IMR-90 (cell line): Measurements from ENCODE around the gene NPHP4.

ENCODE experiments used
- CHD1 ChIP-seq: IDR thresholded peaks from 2 replicates; pipeline ENCODE4 v1.6.1; 2012; ENCODE audit warnings: low read depth, low read length, improper control_type of control experiment
- CTCF ChIP-seq: conservative IDR thresholded peaks from 2 replicates; pipeline ENCODE4 v1.5.1; 2012; ENCODE audit warnings: mild to moderate bottlenecking, low read depth, low read length, improper control_type of control experiment
- ELK1 ChIP-seq: fragments of 150-350 bp; IDR thresholded peaks from 2 replicates; pipeline ENCODE4 v1.6.1; 2016; ENCODE audit warnings: low read depth, mild to moderate bottlenecking, low read length, moderate library complexity, borderline replicate concordance
- FOS ChIP-seq: fragments of 150-350 bp; IDR thresholded peaks from 2 replicates; pipeline ENCODE4 v1.6.1; 2016; ENCODE audit warnings: low read depth, low read length
- MAFK ChIP-seq: IDR thresholded peaks from 2 replicates; pipeline ENCODE4 v1.6.1; 2012; ENCODE audit warnings: low read depth, low read length, improper control_type of control experiment
- MXI1 ChIP-seq: IDR thresholded peaks from 2 replicates; pipeline ENCODE4 v1.6.1; 2012; ENCODE audit warnings: low read depth, mild to moderate bottlenecking, low read length, moderate library complexity, borderline replicate concordance
- POLR2A ChIP-seq: IDR thresholded peaks from 2 replicates; pipeline ENCODE4 v1.6.1; 2012; ENCODE audit warnings: mild to moderate bottlenecking, low read depth, low read length
- RAD21 ChIP-seq: IDR thresholded peaks from 2 replicates; pipeline ENCODE4 v1.6.1; 2012; ENCODE audit warnings: low read length, improper control_type of control experiment
- RCOR1 ChIP-seq: IDR thresholded peaks from 2 replicates; pipeline ENCODE4 v1.6.1; 2012; ENCODE audit warnings: mild to moderate bottlenecking, low read length, improper control_type of control experiment; ENCODE audit not compliant: insufficient replicate concordance
- RFX5 ChIP-seq: IDR thresholded peaks from 2 replicates; pipeline ENCODE4 v1.8.0; 2012; ENCODE audit warnings: low read depth, mild to moderate bottlenecking, low read length, moderate library complexity
- USF2 ChIP-seq: fragments of 150-350 bp; IDR thresholded peaks from 2 replicates; pipeline ENCODE4 v1.6.1; 2017; ENCODE audit warnings: mild to moderate bottlenecking, antibody characterized with exemption, low read length, low read depth

GRCh38 chr1:5944154-5944842, 47.9 kb downstream of the NPHP4 start:
- TF ChIP-seq POLR2A (no peak), CTCF (no peak), FOS (no peak), MXI1 (no peak), CHD1 (no peak), RCOR1 (no peak), ELK1 (no peak), MAFK (no peak), RFX5 (no peak), USF2 (no peak), RAD21 (no peak)
